ENCODE results near the gene RIC3. TPM values are rescaled to one million over a fixed set of nuclear protein-coding genes. Genes with fewer than 3 reads are reported as not detected.

Gene RIC3
- total RNA-seq, 2 donors from 2014 or later: 25.0 to 27.3 TPM

GRCh38 chr11:8097062-8097461 lies 71.8 kb downstream of the RIC3 start:
- no peaks in the 10 kb centered on the region for H3K27me3 ChIP-seq (replicated peaks; ENCODE audit: insufficient read depth)
- H3K36me3 ChIP-seq: no peaks in the 10 kb centered on the region
- WGBS: 97% methylated on average over 8 of the region's 8 CpGs
- intact Hi-C loops (cut with DNase I): no loop called here
- no peaks in the 10 kb centered on the region for H3K9me3 ChIP-seq
- no peak for DNase-seq (ENCODE audit: low spot score)
- no peak overlapping the region for H3K27ac ChIP-seq
- no peak overlapping the region for H3K4me3 ChIP-seq
- TF ChIP-seq POLR2A (IDR thresholded peaks at IDR 0.05) (no peak), POLR2AphosphoS5 (IDR thresholded peaks at IDR 0.05) (no peak), CTCF (IDR thresholded peaks at IDR 0.05) (no peak)
- no peaks in the 10 kb centered on the region for H3K4me1 ChIP-seq (replicated peaks)

GRCh38 chr11:8096575-8096974 lies 72.2 kb downstream of the RIC3 start:
- TF ChIP-seq POLR2AphosphoS5 (IDR thresholded peaks at IDR 0.05) (no peak), CTCF (IDR thresholded peaks at IDR 0.05) (no peak), POLR2A (IDR thresholded peaks at IDR 0.05) (no peak)
- no peak for DNase-seq (ENCODE audit: low spot score)
- intact Hi-C loops (cut with DNase I): no loop called here
- no peaks in the 10 kb centered on the region for H3K36me3 ChIP-seq
- H3K27me3 ChIP-seq (replicated peaks; ENCODE audit: insufficient read depth): no peaks in the 10 kb centered on the region
- H3K27ac ChIP-seq: no peak overlapping the region
- no peak overlapping the region for H3K4me3 ChIP-seq
- H3K4me1 ChIP-seq (replicated peaks): no peaks in the 10 kb centered on the region
- H3K9me3 ChIP-seq: no peaks in the 10 kb centered on the region
- whole genome bisulfite sequencing: 70% methylated on average over 5 of the region's 6 CpGs

GRCh38 chr11:8095806-8096522 lies 72.9 kb downstream of the RIC3 start:
- Histone ChIP-seq H3K4me1 (replicated peaks) (no peaks in the 10 kb centered on the region), H3K4me3 (no peak overlapping the region), H3K9me3 (no peaks in the 10 kb centered on the region), H3K27ac (no peak overlapping the region), H3K27me3 (replicated peaks; ENCODE audit: insufficient read depth) (no peaks in the 10 kb centered on the region), H3K36me3 (no peaks in the 10 kb centered on the region)
- intact Hi-C loops (cut with DNase I): no loop called here
- TF ChIP-seq POLR2A (IDR thresholded peaks at IDR 0.05) (no peak), POLR2AphosphoS5 (IDR thresholded peaks at IDR 0.05) (no peak), CTCF (IDR thresholded peaks at IDR 0.05) (no peak)
- WGBS: 56% methylated on average over 5 of the region's 5 CpGs
- no peak for DNase-seq (ENCODE audit: low spot score)

GRCh38 chr11:8095371-8095770 lies 73.5 kb downstream of the RIC3 start:
- TF ChIP-seq POLR2A (IDR thresholded peaks at IDR 0.05) (no peak), CTCF (IDR thresholded peaks at IDR 0.05) (no peak), POLR2AphosphoS5 (IDR thresholded peaks at IDR 0.05) (no peak)
- 35% methylated on average over 12 of the region's 12 CpGs for WGBS
- no peak for DNase-seq (ENCODE audit: low spot score)
- Histone ChIP-seq H3K27me3 (replicated peaks; ENCODE audit: insufficient read depth) (no peaks in the 10 kb centered on the region), H3K27ac (no peak overlapping the region), H3K4me1 (replicated peaks) (no peaks in the 10 kb centered on the region), H3K9me3 (no peaks in the 10 kb centered on the region), H3K4me3 (no peak overlapping the region), H3K36me3 (no peaks in the 10 kb centered on the region)
- intact Hi-C loops (cut with DNase I): no loop called here

- TF ChIP-seq POLR2A (IDR thresholded peaks at IDR 0.05): no peak
- no peak for TF ChIP-seq CTCF (IDR thresholded peaks at IDR 0.05)
- no peak for TF ChIP-seq POLR2AphosphoS5 (IDR thresholded peaks at IDR 0.05)
- H3K36me3 ChIP-seq: no peaks in the 10 kb centered on the region
- H3K9me3 ChIP-seq: no peaks in the 10 kb centered on the region
- WGBS: 90% methylated on average over 11 of the region's 11 CpGs
- no peak overlapping the region for H3K27ac ChIP-seq
- intact Hi-C loops (cut with DNase I): loop anchor here (5.0 kb wide), 1 partner anchor 87 kb away; no protein-coding TSS in a partner anchor
- DNase-seq (ENCODE audit: low spot score): no peak
- H3K27me3 ChIP-seq (replicated peaks; ENCODE audit: insufficient read depth): no peaks in the 10 kb centered on the region
- H3K4me1 ChIP-seq (replicated peaks): no peaks in the 10 kb centered on the region
- no peak overlapping the region for H3K4me3 ChIP-seq
Measured at GRCh38 chr11:8094656-8095055, 74.2 kb downstream of the RIC3 start.

Data from prostate gland (tissue), 2 donors.